Liver (tissue), 3 donors: ENCODE data around the gene TBC1D13.

Source experiments
- EGR1 ChIP-seq, 2 donors: IDR thresholded peaks; 2 replicates each; pipeline ENCODE4 v1.6.1; 2016 to 2018; ENCODE audit warnings: antibody characterized with exemption in 2 of 2, low read depth in 2 of 2
- FOXA1 ChIP-seq: IDR thresholded peaks from 2 replicates; pipeline ENCODE4 v1.6.1; 2016; ENCODE audit warnings: antibody characterized with exemption
- GABPA ChIP-seq, 2 donors: IDR thresholded peaks in 1 of 2; conservative IDR thresholded peaks in 1 of 2; 2 replicates each; pipeline ENCODE4 v1.6.1; 2016; ENCODE audit warnings: antibody characterized with exemption in 2 of 2, mild to moderate bottlenecking in 1 of 2, moderate library complexity in 1 of 2
- JUND ChIP-seq, 2 donors: IDR thresholded peaks; 2 replicates each; pipeline ENCODE4 v1.6.1; 2016; ENCODE audit warnings: antibody characterized with exemption in 2 of 2
- NR2F2 ChIP-seq: IDR thresholded peaks from 2 replicates; pipeline ENCODE4 v1.6.1; 2016; ENCODE audit warnings: antibody characterized with exemption
- RXRA ChIP-seq, 2 donors: IDR thresholded peaks; 2 replicates each; pipeline ENCODE4 v1.6.1; 2017 to 2018; ENCODE audit warnings: antibody characterized with exemption in 2 of 2, mild to moderate bottlenecking in 1 of 2
- SP1 ChIP-seq: IDR thresholded peaks from 2 replicates; pipeline ENCODE4 v1.6.1; 2018; ENCODE audit warnings: antibody characterized with exemption, mild to moderate bottlenecking
- TAF1 ChIP-seq: conservative IDR thresholded peaks from 2 replicates; pipeline ENCODE4 v1.6.1; 2016; ENCODE audit warnings: antibody characterized with exemption, mild to moderate bottlenecking
- YY1 ChIP-seq: IDR thresholded peaks from 2 replicates; pipeline ENCODE4 v1.6.1; 2016; ENCODE audit warnings: antibody characterized with exemption, mild to moderate bottlenecking
- TF ChIP-seq, protein P1 (sequence below): fragments of 150-350 bp; IDR thresholded peaks from 2 replicates; pipeline ENCODE4 v1.5.1; 2017; ENCODE audit warnings: improper control_type of control experiment, low read depth, low read length; ENCODE audit not compliant: missing input control
- TF ChIP-seq, protein P2 (sequence below): IDR thresholded peaks from 2 replicates; pipeline ENCODE4 v1.6.1; 2016; ENCODE audit warnings: antibody characterized with exemption
- TF ChIP-seq, protein P3 (sequence below): IDR thresholded peaks from 2 replicates; pipeline ENCODE4 v1.6.1; 2016; ENCODE audit warnings: antibody characterized with exemption, mild to moderate bottlenecking
- TF ChIP-seq, protein P4 (sequence below): IDR thresholded peaks from 2 replicates; pipeline ENCODE4 v1.6.1; 2016; ENCODE audit warnings: antibody characterized with exemption
- donor health status: healthy.
- donor health status: healthy.

DNA sequence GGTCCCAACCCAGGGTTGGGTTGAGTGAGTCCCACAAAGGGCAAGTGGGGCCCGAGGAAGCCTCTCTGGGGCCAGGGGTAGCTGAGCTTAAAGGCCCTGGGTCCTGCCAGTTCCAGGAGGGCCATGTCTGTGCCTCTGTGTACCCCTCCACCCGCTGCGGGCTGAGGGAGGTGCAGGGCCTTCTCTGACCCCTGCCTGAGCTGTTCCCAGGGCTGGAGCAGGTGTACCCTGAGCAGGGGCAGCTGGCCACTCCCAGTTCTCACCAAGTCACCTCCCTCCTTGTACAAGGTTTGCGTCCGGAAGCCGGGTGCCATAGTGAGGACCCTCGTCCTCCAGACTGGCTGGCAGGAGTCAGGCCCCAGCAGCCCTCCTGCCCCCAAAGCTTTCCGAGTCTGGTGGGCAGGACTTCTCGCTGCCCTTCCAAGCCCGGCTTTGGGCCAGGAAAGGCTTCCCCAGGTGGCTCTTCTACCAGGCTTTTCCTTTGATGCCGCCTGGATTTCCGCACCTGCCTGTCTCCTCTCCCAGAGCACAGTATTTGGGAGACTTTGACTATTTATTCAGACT is 22.1 kb downstream of the TBC1D13 start:
- no peak for TF ChIP-seq FOXA1
- TF ChIP-seq, protein P1, sequence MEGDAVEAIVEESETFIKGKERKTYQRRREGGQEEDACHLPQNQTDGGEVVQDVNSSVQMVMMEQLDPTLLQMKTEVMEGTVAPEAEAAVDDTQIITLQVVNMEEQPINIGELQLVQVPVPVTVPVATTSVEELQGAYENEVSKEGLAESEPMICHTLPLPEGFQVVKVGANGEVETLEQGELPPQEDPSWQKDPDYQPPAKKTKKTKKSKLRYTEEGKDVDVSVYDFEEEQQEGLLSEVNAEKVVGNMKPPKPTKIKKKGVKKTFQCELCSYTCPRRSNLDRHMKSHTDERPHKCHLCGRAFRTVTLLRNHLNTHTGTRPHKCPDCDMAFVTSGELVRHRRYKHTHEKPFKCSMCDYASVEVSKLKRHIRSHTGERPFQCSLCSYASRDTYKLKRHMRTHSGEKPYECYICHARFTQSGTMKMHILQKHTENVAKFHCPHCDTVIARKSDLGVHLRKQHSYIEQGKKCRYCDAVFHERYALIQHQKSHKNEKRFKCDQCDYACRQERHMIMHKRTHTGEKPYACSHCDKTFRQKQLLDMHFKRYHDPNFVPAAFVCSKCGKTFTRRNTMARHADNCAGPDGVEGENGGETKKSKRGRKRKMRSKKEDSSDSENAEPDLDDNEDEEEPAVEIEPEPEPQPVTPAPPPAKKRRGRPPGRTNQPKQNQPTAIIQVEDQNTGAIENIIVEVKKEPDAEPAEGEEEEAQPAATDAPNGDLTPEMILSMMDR, result no peak
- TF ChIP-seq, protein P2, sequence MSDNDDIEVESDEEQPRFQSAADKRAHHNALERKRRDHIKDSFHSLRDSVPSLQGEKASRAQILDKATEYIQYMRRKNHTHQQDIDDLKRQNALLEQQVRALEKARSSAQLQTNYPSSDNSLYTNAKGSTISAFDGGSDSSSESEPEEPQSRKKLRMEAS, result no peak
- no peak for TF ChIP-seq NR2F2
- no peak for TF ChIP-seq SP1
- no peak for TF ChIP-seq TAF1
- TF ChIP-seq JUND (IDR thresholded peaks at IDR 0.05), result no peak
- TF ChIP-seq YY1, result no peak
- TF ChIP-seq EGR1 (IDR thresholded peaks at IDR 0.05; ENCODE audit: low read depth in 2 of 2), result no peak
- TF ChIP-seq GABPA (IDR thresholded peaks at IDR 0.05 in 1 of 2, conservative IDR thresholded peaks at IDR 0.05 in 1 of 2), result no peak
- no peak for TF ChIP-seq RXRA (IDR thresholded peaks at IDR 0.05)
- TF ChIP-seq, protein P3, sequence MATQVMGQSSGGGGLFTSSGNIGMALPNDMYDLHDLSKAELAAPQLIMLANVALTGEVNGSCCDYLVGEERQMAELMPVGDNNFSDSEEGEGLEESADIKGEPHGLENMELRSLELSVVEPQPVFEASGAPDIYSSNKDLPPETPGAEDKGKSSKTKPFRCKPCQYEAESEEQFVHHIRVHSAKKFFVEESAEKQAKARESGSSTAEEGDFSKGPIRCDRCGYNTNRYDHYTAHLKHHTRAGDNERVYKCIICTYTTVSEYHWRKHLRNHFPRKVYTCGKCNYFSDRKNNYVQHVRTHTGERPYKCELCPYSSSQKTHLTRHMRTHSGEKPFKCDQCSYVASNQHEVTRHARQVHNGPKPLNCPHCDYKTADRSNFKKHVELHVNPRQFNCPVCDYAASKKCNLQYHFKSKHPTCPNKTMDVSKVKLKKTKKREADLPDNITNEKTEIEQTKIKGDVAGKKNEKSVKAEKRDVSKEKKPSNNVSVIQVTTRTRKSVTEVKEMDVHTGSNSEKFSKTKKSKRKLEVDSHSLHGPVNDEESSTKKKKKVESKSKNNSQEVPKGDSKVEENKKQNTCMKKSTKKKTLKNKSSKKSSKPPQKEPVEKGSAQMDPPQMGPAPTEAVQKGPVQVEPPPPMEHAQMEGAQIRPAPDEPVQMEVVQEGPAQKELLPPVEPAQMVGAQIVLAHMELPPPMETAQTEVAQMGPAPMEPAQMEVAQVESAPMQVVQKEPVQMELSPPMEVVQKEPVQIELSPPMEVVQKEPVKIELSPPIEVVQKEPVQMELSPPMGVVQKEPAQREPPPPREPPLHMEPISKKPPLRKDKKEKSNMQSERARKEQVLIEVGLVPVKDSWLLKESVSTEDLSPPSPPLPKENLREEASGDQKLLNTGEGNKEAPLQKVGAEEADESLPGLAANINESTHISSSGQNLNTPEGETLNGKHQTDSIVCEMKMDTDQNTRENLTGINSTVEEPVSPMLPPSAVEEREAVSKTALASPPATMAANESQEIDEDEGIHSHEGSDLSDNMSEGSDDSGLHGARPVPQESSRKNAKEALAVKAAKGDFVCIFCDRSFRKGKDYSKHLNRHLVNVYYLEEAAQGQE, result no peak
- TF ChIP-seq, protein P4, sequence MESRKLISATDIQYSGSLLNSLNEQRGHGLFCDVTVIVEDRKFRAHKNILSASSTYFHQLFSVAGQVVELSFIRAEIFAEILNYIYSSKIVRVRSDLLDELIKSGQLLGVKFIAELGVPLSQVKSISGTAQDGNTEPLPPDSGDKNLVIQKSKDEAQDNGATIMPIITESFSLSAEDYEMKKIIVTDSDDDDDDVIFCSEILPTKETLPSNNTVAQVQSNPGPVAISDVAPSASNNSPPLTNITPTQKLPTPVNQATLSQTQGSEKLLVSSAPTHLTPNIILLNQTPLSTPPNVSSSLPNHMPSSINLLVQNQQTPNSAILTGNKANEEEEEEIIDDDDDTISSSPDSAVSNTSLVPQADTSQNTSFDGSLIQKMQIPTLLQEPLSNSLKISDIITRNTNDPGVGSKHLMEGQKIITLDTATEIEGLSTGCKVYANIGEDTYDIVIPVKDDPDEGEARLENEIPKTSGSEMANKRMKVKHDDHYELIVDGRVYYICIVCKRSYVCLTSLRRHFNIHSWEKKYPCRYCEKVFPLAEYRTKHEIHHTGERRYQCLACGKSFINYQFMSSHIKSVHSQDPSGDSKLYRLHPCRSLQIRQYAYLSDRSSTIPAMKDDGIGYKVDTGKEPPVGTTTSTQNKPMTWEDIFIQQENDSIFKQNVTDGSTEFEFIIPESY, result no peak
